Mucosa of descending colon (tissue), 3 donors: Measurements from ENCODE around the gene INTS3. TPM values are rescaled to one million over a fixed set of nuclear protein-coding genes. Genes with fewer than 3 reads are reported as not detected.

ENCODE experiments used
- ATAC-seq: fragments of 200-7000 bp; cut with Tn5 transposase; one replicate; pipeline ENCODE4 v1.9.1; 2020; ENCODE audit warnings: mild to moderate bottlenecking, moderate library complexity
- DNase-seq, 3 donors: peaks; one replicate each; pipeline ENCODE4 v3.0.0-alpha.2; 2020
- H3K36me3 ChIP-seq: fragments of 200-600 bp; one replicate; pipeline ENCODE4 v1.8.0; 2021; ENCODE audit warnings: low read depth, mild to moderate bottlenecking
- H3K4me1 ChIP-seq: fragments of 200-600 bp; one replicate; pipeline ENCODE4 v1.8.0; 2021; ENCODE audit warnings: low read depth, mild to moderate bottlenecking
- H3K4me3 ChIP-seq: fragments of 200-600 bp; one replicate; pipeline ENCODE4 v1.8.0; 2021; ENCODE audit warnings: mild to moderate bottlenecking
- H3K9me3 ChIP-seq: fragments of 200-600 bp; one replicate; pipeline ENCODE4 v1.8.0; 2021; ENCODE audit warnings: mild to moderate bottlenecking
- CTCF ChIP-seq: fragments of 200-600 bp; IDR thresholded peaks from one replicate; pipeline ENCODE4 v1.8.0; 2022; ENCODE audit warnings: antibody characterized with exemption, mild to moderate bottlenecking
- intact Hi-C, 2 donors: fragments of 100-400 bp; cut with DNase I in 1 of 2; cut with micrococcal nuclease in 1 of 2; formaldehyde crosslinking; loops; one replicate each; pipeline versions ENCODE4 v1.11.0 to v1.11.1; 2022; cut with DNase I, micrococcal nuclease
- total RNA-seq, 3 donors: library from RNA; stranded (reverse); fragmentation: NEBNext Ultra II Directional in 2 of 3; extraction: Animal tissue kit (Norgen Biotek cat#: 25700) in 2 of 3; gene quantifications; one replicate each; pipeline versions ENCODE4 v1.2.1 to v1.2.4, GENCODE V29; 2021 to 2023
- donor health status: DM: no; HTN: no; CAD: no; lungs with moderate emphysema.
- donor health status: DM: no; HTN: no; CAD: no.
- donor health status: DM: no; HTN: yes; CAD: no.

Gene INTS3
- total RNA-seq, 3 donors from 2014 or later = 30.6 to 52.3 (median 36.1) TPM

- no peaks in the 10 kb centered on the region for H3K36me3 ChIP-seq
- DNase-seq (no peak), ATAC-seq (no peak)
- TF ChIP-seq CTCF = no peak
- H3K4me1 ChIP-seq = no peaks in the 10 kb centered on the region
- intact Hi-C loops = no loop called here
- no peaks in the 10 kb centered on the region for H3K9me3 ChIP-seq
- H3K4me3 ChIP-seq = no peak overlapping the region
Measured at GRCh38 chr1:153688276-153688675, 39.6 kb upstream of the INTS3 start.

GRCh38 chr1:153688736-153689328, 39.0 kb upstream of the INTS3 start:
- intact Hi-C loops = no loop called here
- ATAC-seq = no peak

GRCh38 chr1:153693466-153693865, 34.4 kb upstream of the INTS3 start:
- DNase-seq = no peak
- no peaks in the 10 kb centered on the region for H3K4me1 ChIP-seq
- no peaks in the 10 kb centered on the region for H3K36me3 ChIP-seq
- no peak for TF ChIP-seq CTCF
- intact Hi-C loops = no loop called here
- ATAC-seq = no peak
- H3K9me3 ChIP-seq = no peaks in the 10 kb centered on the region
- no peak overlapping the region for H3K4me3 ChIP-seq

More at GRCh38 chr1:153688736-153689328, 39.0 kb upstream of the INTS3 start:
- no peaks in the 10 kb centered on the region for H3K36me3 ChIP-seq
- H3K4me3 ChIP-seq = no peak overlapping the region
- H3K4me1 ChIP-seq = no peaks in the 10 kb centered on the region
- DNase-seq = no peak
- H3K9me3 ChIP-seq = no peaks in the 10 kb centered on the region
- TF ChIP-seq CTCF = no peak

GRCh38 chr1:153696741-153697140, 31.1 kb upstream of the INTS3 start:
- intact Hi-C loops = no loop called here
- no peaks in the 10 kb centered on the region for H3K9me3 ChIP-seq
- H3K4me1 ChIP-seq = no peaks in the 10 kb centered on the region
- H3K36me3 ChIP-seq = no peaks in the 10 kb centered on the region
- DNase-seq (no peak), ATAC-seq (no peak)
- no peak for TF ChIP-seq CTCF
- H3K4me3 ChIP-seq = no peak overlapping the region

- Histone ChIP-seq H3K4me1 (no peaks in the 10 kb centered on the region), H3K4me3 (no peak overlapping the region), H3K9me3 (no peaks in the 10 kb centered on the region), H3K36me3 (no peaks in the 10 kb centered on the region)
- ATAC-seq = peak; percentile 8
- TF ChIP-seq CTCF = no peak
- DNase-seq = no peak
- intact Hi-C loops = no loop called here
Measured at GRCh38 chr1:153697191-153698019, 30.4 kb upstream of the INTS3 start.
